Liver (tissue), 9 donors: ENCODE measurements around the gene PRCC. TPM values are rescaled to one million over a fixed set of nuclear protein-coding genes. Genes with fewer than 3 reads are reported as not detected.

ENCODE experiments used
- DNase-seq: peaks from one replicate; pipeline ENCODE4 v3.0.0-alpha.2; 2017; ENCODE audit warnings: low spot score
- H3K27ac ChIP-seq, 2 donors: one replicate each; pipeline ENCODE4 v1.7.0; 2013; ENCODE audit warnings: inconsistent platforms in 2 of 2, low read length in 2 of 2, control low read depth in 1 of 2, low read depth in 1 of 2, mild to moderate bottlenecking in 1 of 2
- H3K27me3 ChIP-seq, 4 donors: one replicate each; pipeline versions ENCODE4 v1.6.1 to v1.7.0; 2013; ENCODE audit warnings: low read length in 3 of 4, inconsistent platforms in 1 of 4, mild to moderate bottlenecking in 1 of 4, moderate library complexity in 1 of 4; ENCODE audit not compliant: control insufficient read depth in 4 of 4, insufficient read depth in 4 of 4
- H3K36me3 ChIP-seq, 4 donors: one replicate each; pipeline versions ENCODE4 v1.6.1 to v1.7.0; 2013; ENCODE audit warnings: low read length in 3 of 4, mild to moderate bottlenecking in 3 of 4, low read depth in 1 of 4, moderate library complexity in 1 of 4; ENCODE audit not compliant: control insufficient read depth in 4 of 4, insufficient read depth in 3 of 4
- H3K4me1 ChIP-seq, 4 donors: one replicate each; pipeline versions ENCODE4 v1.6.1 to v1.7.0; 2013; ENCODE audit warnings: low read length in 3 of 4, mild to moderate bottlenecking in 3 of 4, moderate library complexity in 1 of 4; ENCODE audit not compliant: control insufficient read depth in 4 of 4, insufficient read depth in 4 of 4
- H3K4me3 ChIP-seq, 3 donors: one replicate each; pipeline versions ENCODE4 v1.6.1 to v1.7.0; 2013; ENCODE audit warnings: low read length in 3 of 3, control low read depth in 1 of 3, low read depth in 1 of 3, mild to moderate bottlenecking in 1 of 3
- H3K9ac ChIP-seq, 2 donors: one replicate each; pipeline ENCODE4 v1.7.0; 2013; ENCODE audit warnings: low read length in 2 of 2, mild to moderate bottlenecking in 2 of 2, moderate library complexity in 2 of 2, control low read depth in 1 of 2, low read depth in 1 of 2
- H3K9me3 ChIP-seq, 4 donors: one replicate each; pipeline versions ENCODE4 v1.6.1 to v1.7.0; 2013; ENCODE audit warnings: low read length in 3 of 4; ENCODE audit not compliant: control insufficient read depth in 4 of 4
- ATF3 ChIP-seq: IDR thresholded peaks from 2 replicates; pipeline ENCODE4 v1.6.1; 2016; ENCODE audit warnings: antibody characterized with exemption
- EGR1 ChIP-seq, 2 donors: IDR thresholded peaks; 2 replicates each; pipeline ENCODE4 v1.6.1; 2016 to 2018; ENCODE audit warnings: antibody characterized with exemption in 2 of 2, low read depth in 2 of 2
- FOXA2 ChIP-seq: IDR thresholded peaks from 2 replicates; pipeline ENCODE4 v1.6.1; 2016; ENCODE audit warnings: antibody characterized with exemption
- GABPA ChIP-seq, 2 donors: IDR thresholded peaks in 1 of 2; conservative IDR thresholded peaks in 1 of 2; 2 replicates each; pipeline ENCODE4 v1.6.1; 2016; ENCODE audit warnings: antibody characterized with exemption in 2 of 2, mild to moderate bottlenecking in 1 of 2, moderate library complexity in 1 of 2
- HNF4A ChIP-seq, 2 donors: conservative IDR thresholded peaks; 2 replicates each; pipeline ENCODE4 v1.6.1; 2016; ENCODE audit warnings: antibody characterized with exemption in 2 of 2, mild to moderate bottlenecking in 2 of 2
- HNF4G ChIP-seq: IDR thresholded peaks from 2 replicates; pipeline ENCODE4 v1.6.1; 2016; ENCODE audit warnings: antibody characterized with exemption
- JUND ChIP-seq, 2 donors: IDR thresholded peaks; 2 replicates each; pipeline ENCODE4 v1.6.1; 2016; ENCODE audit warnings: antibody characterized with exemption in 2 of 2
- MAX ChIP-seq: IDR thresholded peaks from 2 replicates; pipeline ENCODE4 v1.6.1; 2016; ENCODE audit warnings: antibody characterized with exemption
- RAD21 ChIP-seq, 2 donors: IDR thresholded peaks; 2 replicates each; pipeline ENCODE4 v1.6.1; 2016; ENCODE audit warnings: antibody characterized with exemption in 2 of 2, mild to moderate bottlenecking in 2 of 2
- REST ChIP-seq: IDR thresholded peaks from 2 replicates; pipeline ENCODE4 v1.6.1; 2016; ENCODE audit warnings: antibody characterized with exemption, mild to moderate bottlenecking
- RXRA ChIP-seq, 2 donors: IDR thresholded peaks; 2 replicates each; pipeline ENCODE4 v1.6.1; 2017 to 2018; ENCODE audit warnings: antibody characterized with exemption in 2 of 2, mild to moderate bottlenecking in 1 of 2
- SP1 ChIP-seq: IDR thresholded peaks from 2 replicates; pipeline ENCODE4 v1.6.1; 2018; ENCODE audit warnings: antibody characterized with exemption, mild to moderate bottlenecking
- TAF1 ChIP-seq: conservative IDR thresholded peaks from 2 replicates; pipeline ENCODE4 v1.6.1; 2016; ENCODE audit warnings: antibody characterized with exemption, mild to moderate bottlenecking
- YY1 ChIP-seq: IDR thresholded peaks from 2 replicates; pipeline ENCODE4 v1.6.1; 2016; ENCODE audit warnings: antibody characterized with exemption, mild to moderate bottlenecking
- ZBTB33 ChIP-seq: IDR thresholded peaks from 2 replicates; pipeline ENCODE4 v1.6.1; 2016; ENCODE audit warnings: antibody characterized with exemption
- WGBS: extraction: QIAGEN DNeasy Blood & Tissue Kit; methylation state at CpG from one replicate; pipeline ENCODE4 v1.1.7; 2013; 5-methylcytosine and 5-hydroxymethylcytosine counted together
- polyA plus RNA-seq, 2 donors: library from polyadenylated mRNA; stranded (reverse) in 1 of 2; unstranded in 1 of 2; fragments of 200-250 nt in 1 of 2; fragments of >200 nt in 1 of 2; fragmentation: Nextera tagmentation in 1 of 2; extraction: Ambion mirVana in 1 of 2; gene quantifications; one replicate each; pipeline versions ENCODE4 v1.2.1 to v1.2.3, GENCODE V29; 2013 to 2015
- total RNA-seq, 2 donors: library from RNA; depleted of rRNA; stranded (reverse); fragments of >200 nt; gene quantifications; one replicate each; pipeline ENCODE4 v1.2.3, GENCODE V29; 2014
- donor health status: healthy.
- donor health status: healthy.
- donor health status: healthy.
- donor health status: healthy.
- donor health status: healthy.

PRCC gene
- total and polyA plus RNA-seq, 4 donors, result 8.8 to 19.3 (median 14.3) TPM

- H3K9me3 ChIP-seq, result no peaks in the 10 kb centered on the region
Observed at GRCh38 chr1:156809711-156810366, 42.5 kb downstream of the PRCC start.

GRCh38 chr1:156811168-156811567, 43.8 kb downstream of the PRCC start:
- H3K4me1 ChIP-seq, result peaks cover 3 to 8% (median 6%) of the 10 kb centered on the region in 4 donors
- H3K9me3 ChIP-seq, result no peaks in the 10 kb centered on the region
- 74% methylated on average over 4 of the region's 4 CpGs for WGBS
- H3K9ac ChIP-seq, result no peak overlapping the region
- no peaks in the 10 kb centered on the region for H3K27me3 ChIP-seq
- no peak overlapping the region for H3K27ac ChIP-seq
- TF ChIP-seq REST (no peak), RXRA (IDR thresholded peaks at IDR 0.05) (no peak), ATF3 (no peak), TAF1 (no peak), GABPA (IDR thresholded peaks at IDR 0.05 in 1 of 2, conservative IDR thresholded peaks at IDR 0.05 in 1 of 2) (no peak), JUND (IDR thresholded peaks at IDR 0.05) (no peak), HNF4A (conservative IDR thresholded peaks at IDR 0.05) (no peak), FOXA2 (no peak), HNF4G (no peak), SP1 (no peak), EGR1 (IDR thresholded peaks at IDR 0.05; ENCODE audit: low read depth in 2 of 2) (no peak), MAX (no peak), RAD21 (IDR thresholded peaks at IDR 0.05) (no peak), ZBTB33 (no peak), YY1 (no peak)
- H3K36me3 ChIP-seq, result no peaks in the 10 kb centered on the region
- DNase-seq, result no peak
- H3K4me3 ChIP-seq, result no peak overlapping the region

More at GRCh38 chr1:156809711-156810366, 42.5 kb downstream of the PRCC start:
- 89% methylated on average over 7 of the region's 7 CpGs for WGBS
- Histone ChIP-seq H3K4me1 (peaks cover 3 to 10% (median 6%) of the 10 kb centered on the region in 4 donors), H3K36me3 (no peaks in the 10 kb centered on the region), H3K27me3 (no peaks in the 10 kb centered on the region), H3K9ac (no peak overlapping the region), H3K27ac (no peak overlapping the region), H3K4me3 (no peak overlapping the region)
- TF ChIP-seq FOXA2 (no peak), GABPA (IDR thresholded peaks at IDR 0.05 in 1 of 2, conservative IDR thresholded peaks at IDR 0.05 in 1 of 2) (no peak)
- no peak for DNase-seq
